ENCODE measurements around the gene IQCE. TPM values are rescaled to one million over a fixed set of nuclear protein-coding genes. Genes with fewer than 3 reads are reported as not detected.

Gene IQCE
- total RNA-seq, 1 experiment from 2014 or later: 13.4 TPM

- Mint-ChIP-seq H3K4me3 (ENCODE audit: unreplicated experiment) (no peak overlapping the region), H3K36me3 (ENCODE audit: insufficient read depth, unreplicated experiment) (no peaks in the 10 kb centered on the region), H3K27me3 (ENCODE audit: insufficient read depth, unreplicated experiment) (no peaks in the 10 kb centered on the region), H3K9me3 (ENCODE audit: unreplicated experiment) (no peaks in the 10 kb centered on the region), H3K27ac (ENCODE audit: unreplicated experiment) (no peak overlapping the region), H3K4me1 (ENCODE audit: low read depth, unreplicated experiment) (peaks cover 18% of the 10 kb centered on the region)
- Histone ChIP-seq H3K36me3 (ENCODE audit: control insufficient read depth, insufficient read depth, low read length) (no peaks in the 10 kb centered on the region), H3K4me1 (peaks cover 14% of the 10 kb centered on the region), H3K27me3 (replicated peaks; ENCODE audit: control insufficient read depth, insufficient read depth, low read length) (no peaks in the 10 kb centered on the region), H3K9me3 (no peaks in the 10 kb centered on the region), H3K4me3 (ENCODE audit: low read depth, low read length) (no peak overlapping the region)
- POLR2A ChIA-PET: no interaction called here
- no TSS peak for BruUV-seq (replicated peaks)
- CTCF ChIA-PET: no interaction called here
- no peak for DNase-seq
- intact Hi-C loops (cut with micrococcal nuclease; ENCODE audit: unreplicated experiment): no loop called here
- TF ChIP-seq CTCF (IDR thresholded peaks at IDR 0.05; ENCODE audit: insufficient read depth in 1 of 2, low read depth in 1 of 2, low read length in 1 of 2, severe bottlenecking in 1 of 2, unreplicated experiment in 1 of 2): no peak
Measured at GRCh38 chr7:2617325-2617905, 58.6 kb downstream of the IQCE start.

- Histone ChIP-seq H3K4me3 (ENCODE audit: low read depth, low read length) (no peak overlapping the region), H3K9me3 (no peaks in the 10 kb centered on the region), H3K27me3 (replicated peaks; ENCODE audit: control insufficient read depth, insufficient read depth, low read length) (no peaks in the 10 kb centered on the region), H3K36me3 (ENCODE audit: control insufficient read depth, insufficient read depth, low read length) (no peaks in the 10 kb centered on the region), H3K4me1 (peaks cover 30% of the 10 kb centered on the region)
- no peak overlapping the region for H3K4me3 Mint-ChIP-seq (ENCODE audit: unreplicated experiment)
- intact Hi-C loops (cut with micrococcal nuclease; ENCODE audit: unreplicated experiment): no loop called here
- H3K36me3 Mint-ChIP-seq (ENCODE audit: insufficient read depth, unreplicated experiment): no peaks in the 10 kb centered on the region
- no TSS peak for BruUV-seq (replicated peaks)
- no peak for TF ChIP-seq CTCF (IDR thresholded peaks at IDR 0.05; ENCODE audit: insufficient read depth in 1 of 2, low read depth in 1 of 2, low read length in 1 of 2, severe bottlenecking in 1 of 2, unreplicated experiment in 1 of 2)
- H3K9me3 Mint-ChIP-seq (ENCODE audit: unreplicated experiment): no peaks in the 10 kb centered on the region
- no peak overlapping the region for H3K27ac Mint-ChIP-seq (ENCODE audit: unreplicated experiment)
- no peak for DNase-seq
- ChIA-PET POLR2A (no interaction called here), CTCF (interaction anchor here (1.4 kb wide), 1 partner anchor 10 kb away, joined by 5 read pairs; no protein-coding TSS in a partner anchor)
- H3K27me3 Mint-ChIP-seq (ENCODE audit: insufficient read depth, unreplicated experiment): no peaks in the 10 kb centered on the region
- peaks cover 13% of the 10 kb centered on the region for H3K4me1 Mint-ChIP-seq (ENCODE audit: low read depth, unreplicated experiment)
Measured at GRCh38 chr7:2619116-2619515, 60.3 kb downstream of the IQCE start.

DNA sequence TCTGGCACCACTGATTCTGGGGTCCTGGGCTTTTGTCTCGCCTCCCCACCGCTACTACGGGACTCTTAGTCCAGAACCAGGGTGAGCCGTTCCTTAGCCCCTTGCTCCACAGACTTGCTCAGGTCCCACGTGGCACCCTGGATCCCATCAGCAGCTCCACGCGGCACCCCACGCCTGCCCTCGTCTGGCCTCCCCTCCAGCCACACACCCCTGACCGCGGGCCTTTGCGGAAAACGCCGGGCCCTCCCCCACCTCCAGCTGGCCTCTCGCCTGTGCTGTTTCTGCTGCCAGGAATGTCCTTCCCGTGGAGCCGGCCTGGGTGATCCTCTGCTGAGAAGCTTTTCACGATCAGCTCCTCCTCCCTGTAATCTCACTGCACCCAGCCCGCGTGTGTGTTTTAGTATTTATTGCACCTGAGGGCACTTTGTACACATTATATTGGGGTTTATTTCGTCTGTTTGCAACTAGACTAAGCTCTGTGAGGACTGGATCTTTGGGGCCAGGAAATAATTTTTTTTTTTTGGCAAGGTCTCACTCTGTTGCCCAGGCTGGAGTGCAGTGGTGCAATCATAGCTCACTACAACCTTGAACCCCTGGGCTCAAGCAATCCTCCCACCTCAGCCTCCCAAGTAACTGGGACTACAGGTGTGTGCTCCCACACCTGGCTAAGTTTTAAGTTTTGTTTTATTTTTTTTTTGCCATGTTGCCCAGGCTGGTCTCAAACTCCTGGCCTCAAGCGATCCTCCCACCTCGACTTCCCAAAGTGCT lies 62.5 kb downstream of the IQCE start:
- Histone ChIP-seq H3K9me3 (no peaks in the 10 kb centered on the region), H3K27me3 (replicated peaks; ENCODE audit: control insufficient read depth, insufficient read depth, low read length) (no peaks in the 10 kb centered on the region), H3K4me3 (ENCODE audit: low read depth, low read length) (peak overlapping the region; percentile 20), H3K36me3 (ENCODE audit: control insufficient read depth, insufficient read depth, low read length) (no peaks in the 10 kb centered on the region), H3K4me1 (peaks cover 36% of the 10 kb centered on the region)
- Mint-ChIP-seq H3K27me3 (ENCODE audit: insufficient read depth, unreplicated experiment) (no peaks in the 10 kb centered on the region), H3K4me1 (ENCODE audit: low read depth, unreplicated experiment) (peaks cover 13% of the 10 kb centered on the region), H3K9me3 (ENCODE audit: unreplicated experiment) (no peaks in the 10 kb centered on the region), H3K36me3 (ENCODE audit: insufficient read depth, unreplicated experiment) (no peaks in the 10 kb centered on the region), H3K27ac (ENCODE audit: unreplicated experiment) (peak overlapping the region; percentile 69), H3K4me3 (ENCODE audit: unreplicated experiment) (peak overlapping the region; percentile 29)
- POLR2A ChIA-PET: interaction anchor here (1.0 kb wide), 1 partner anchor 10 kb away, joined by 16 read pairs; the partner anchor contains the start of gene TTYH3
- intact Hi-C loops (cut with micrococcal nuclease; ENCODE audit: unreplicated experiment): no loop called here
- peak; percentile 57 to 84 for DNase-seq
- no peak for TF ChIP-seq CTCF (IDR thresholded peaks at IDR 0.05; ENCODE audit: insufficient read depth in 1 of 2, low read depth in 1 of 2, low read length in 1 of 2, severe bottlenecking in 1 of 2, unreplicated experiment in 1 of 2)
- CTCF ChIA-PET: interaction anchor here (0.8 to 1.5 kb wide), 3 partner anchors 10 to 152 kb away, joined by 3 to 4 read pairs (median 3); no protein-coding TSS in a partner anchor
- no TSS peak for BruUV-seq (replicated peaks)

All from Caco-2 (cell line).